Measurements from ENCODE around the gene METAP1D.
A peak's percentile ranks its signal among the peaks of the same experiment; 100 is the strongest.
"Not testable (repeated sequence)": the region's sequence is repeated elsewhere in the genome, so short reads cannot be mapped to it uniquely, and the experiment has no call there.

The METAP1D gene

GRCh38 chr2:171996021-171996420, 3.7 kb upstream of the METAP1D start:
- Histone ChIP-seq H3K4me3 (replicated peaks; ENCODE audit: insufficient read depth, low read length) (no peak overlapping the region), H3K27ac (replicated peaks) (no peak overlapping the region), H3K27me3 (ENCODE audit: insufficient read depth, poor library complexity, severe bottlenecking) (no peaks in the 10 kb centered on the region)
- DNase-seq (ENCODE audit: low read depth in 1 of 2, low spot score in 1 of 2) = no peak
- TF ChIP-seq REST (IDR thresholded peaks at IDR 0.05; ENCODE audit: insufficient replicate concordance, low read depth) (no peak), GABPA (IDR thresholded peaks at IDR 0.05; ENCODE audit: low read depth) (no peak), CTCF (IDR thresholded peaks at IDR 0.05; ENCODE audit: insufficient read depth, low read length) (no peak), POLR2AphosphoS5 (IDR thresholded peaks at IDR 0.05; ENCODE audit: low read depth) (no peak), SPI1 (IDR thresholded peaks at IDR 0.05; ENCODE audit: borderline replicate concordance, low read depth) (no peak)

DNA sequence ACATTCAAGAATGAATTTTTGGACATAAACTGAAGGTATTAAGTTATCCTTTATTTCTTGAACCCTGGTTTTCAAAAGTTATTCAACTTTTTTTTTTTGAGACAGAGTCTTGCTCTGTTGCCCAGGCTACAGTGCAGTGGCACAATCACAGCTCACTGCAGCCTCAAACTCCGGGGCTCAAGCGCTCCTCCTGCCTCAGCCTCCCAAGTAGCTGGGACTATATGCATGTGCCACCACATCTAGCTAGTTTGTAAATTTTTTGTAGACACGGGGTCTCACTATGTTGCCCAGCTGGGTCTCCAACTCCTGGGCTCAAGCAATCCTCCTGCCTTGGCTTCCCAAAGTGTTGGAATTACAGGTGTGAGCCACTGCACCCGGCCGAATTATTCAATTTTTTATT, 2.7 kb upstream of the METAP1D start:
- H3K27ac ChIP-seq (replicated peaks); H3K27me3 ChIP-seq (ENCODE audit: insufficient read depth, poor library complexity, severe bottlenecking); H3K4me3 ChIP-seq (replicated peaks; ENCODE audit: insufficient read depth, low read length); DNase-seq (ENCODE audit: low read depth in 1 of 2, low spot score in 1 of 2): not testable (repeated sequence)

GRCh38 chr2:171999161-171999560, 592 bp upstream of the METAP1D start:
- Histone ChIP-seq H3K27me3 (ENCODE audit: insufficient read depth, poor library complexity, severe bottlenecking) (no peaks in the 10 kb centered on the region), H3K4me3 (replicated peaks; ENCODE audit: insufficient read depth, low read length) (peak overlapping the region; percentile 51), H3K27ac (replicated peaks) (peak overlapping the region; percentile 90)
- no peak for DNase-seq (ENCODE audit: low read depth in 1 of 2, low spot score in 1 of 2)
- TF ChIP-seq SPI1 (IDR thresholded peaks at IDR 0.05; ENCODE audit: borderline replicate concordance, low read depth) (no peak), GABPA (IDR thresholded peaks at IDR 0.05; ENCODE audit: low read depth) (no peak), REST (IDR thresholded peaks at IDR 0.05; ENCODE audit: insufficient replicate concordance, low read depth) (no peak)

- no peak for TF ChIP-seq CTCF (IDR thresholded peaks at IDR 0.05; ENCODE audit: insufficient read depth, low read length)
- no peak for DNase-seq (ENCODE audit: low read depth in 1 of 2, low spot score in 1 of 2)
- no peaks in the 10 kb centered on the region for H3K27me3 ChIP-seq (ENCODE audit: insufficient read depth, poor library complexity, severe bottlenecking)
- H3K4me3 ChIP-seq (replicated peaks; ENCODE audit: insufficient read depth, low read length) = peak overlapping the region; percentile 51; the same call in 1 of the 2 replicates
- H3K27ac ChIP-seq (replicated peaks) = peak overlapping the region; percentile 90
Measured at GRCh38 chr2:172000696-172001361, 1.1 kb downstream of the METAP1D start.

- Histone ChIP-seq H3K27ac (replicated peaks) (no peak overlapping the region), H3K4me3 (replicated peaks; ENCODE audit: insufficient read depth, low read length) (no peak overlapping the region), H3K27me3 (ENCODE audit: insufficient read depth, poor library complexity, severe bottlenecking) (no peaks in the 10 kb centered on the region)
- no peak for DNase-seq (ENCODE audit: low read depth in 1 of 2, low spot score in 1 of 2)
- TF ChIP-seq REST (IDR thresholded peaks at IDR 0.05; ENCODE audit: insufficient replicate concordance, low read depth) = no peak
- no peak for TF ChIP-seq POLR2AphosphoS5 (IDR thresholded peaks at IDR 0.05; ENCODE audit: low read depth)
- no peak for TF ChIP-seq SPI1 (IDR thresholded peaks at IDR 0.05; ENCODE audit: borderline replicate concordance, low read depth)
- no peak for TF ChIP-seq CTCF (IDR thresholded peaks at IDR 0.05; ENCODE audit: insufficient read depth, low read length)
- TF ChIP-seq GABPA (IDR thresholded peaks at IDR 0.05; ENCODE audit: low read depth) = no peak
Measured at GRCh38 chr2:172007372-172007771, 7.6 kb downstream of the METAP1D start.

Data from HL-60 (cell line).